ENCODE results near the gene ATF4.

ATF4 gene

DNA sequence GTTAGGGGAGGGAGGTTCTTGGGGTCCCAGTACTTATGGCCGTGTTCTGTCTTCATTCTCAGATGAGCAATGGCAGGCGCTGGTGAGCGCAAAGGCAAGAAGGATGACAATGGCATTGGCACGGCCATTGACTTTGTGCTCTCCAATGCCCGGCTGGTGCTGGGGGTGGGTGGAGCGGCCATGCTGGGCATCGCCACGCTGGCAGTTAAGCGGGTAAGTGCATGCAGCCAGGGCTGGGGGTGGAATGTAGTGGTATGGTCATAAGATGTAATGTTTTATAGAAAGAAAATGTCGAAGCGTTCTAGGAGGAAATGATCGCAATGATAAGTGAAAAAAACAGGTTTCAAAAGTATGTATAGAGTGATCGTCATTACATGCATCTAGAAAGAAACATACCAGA lies 9.1 kb upstream of the ATF4 start:
- Histone ChIP-seq H3K36me3 (ENCODE audit: low read length) (peaks cover 18% of the 10 kb centered on the region; the same call in 1 of the 2 replicates), H3K9ac (ENCODE audit: low read length) (no peak overlapping the region), H3F3A (ENCODE audit: insufficient read depth) (no peaks in the 10 kb centered on the region), H3K9me3 (ENCODE audit: insufficient read depth, low read length) (no peaks in the 10 kb centered on the region), H3K4me3 (ENCODE audit: insufficient read depth, low read length, poor library complexity, severe bottlenecking) (no peak overlapping the region), H3K27ac (ENCODE audit: low read depth, low read length) (no peak overlapping the region), H3K27me3 (ENCODE audit: low read length) (no peaks in the 10 kb centered on the region), H4K20me1 (ENCODE audit: low read depth, low read length) (no peaks in the 10 kb centered on the region; the same call in 1 of the 2 replicates), H3K79me2 (ENCODE audit: insufficient read depth, low read length) (peaks cover 42% of the 10 kb centered on the region), H3K9me2 (replicated peaks; ENCODE audit: insufficient read depth, low read length) (no peaks in the 10 kb centered on the region), H2AFZ (ENCODE audit: low read depth, low read length, severe bottlenecking) (no peak overlapping the region), H3K4me2 (ENCODE audit: low read depth, low read length, poor library complexity, severe bottlenecking) (no peak overlapping the region)
- TF ChIP-seq CTCF (IDR thresholded peaks at IDR 0.05; ENCODE audit: insufficient read depth, low read length, poor library complexity, severe bottlenecking) (no peak), EZH2phosphoT487 (conservative IDR thresholded peaks at IDR 0.05; ENCODE audit: low read length) (no peak)

GRCh38 chr22:39512026-39512425 lies 8.3 kb upstream of the ATF4 start:
- Histone ChIP-seq H2AFZ (ENCODE audit: low read depth, low read length, severe bottlenecking) (no peak overlapping the region), H3K27ac (ENCODE audit: low read depth, low read length) (no peak overlapping the region), H3K4me2 (ENCODE audit: low read depth, low read length, poor library complexity, severe bottlenecking) (no peak overlapping the region), H3K9me3 (ENCODE audit: insufficient read depth, low read length) (no peaks in the 10 kb centered on the region), H3K27me3 (ENCODE audit: low read length) (no peaks in the 10 kb centered on the region), H3F3A (ENCODE audit: insufficient read depth) (peaks cover 5% of the 10 kb centered on the region; the same call in 1 of the 2 replicates), H3K36me3 (ENCODE audit: low read length) (peaks cover 18% of the 10 kb centered on the region; the same call in 1 of the 2 replicates), H3K9ac (ENCODE audit: low read length) (no peak overlapping the region), H3K4me3 (ENCODE audit: insufficient read depth, low read length, poor library complexity, severe bottlenecking) (no peak overlapping the region), H3K79me2 (ENCODE audit: insufficient read depth, low read length) (peaks cover 35% of the 10 kb centered on the region), H4K20me1 (ENCODE audit: low read depth, low read length) (no peaks in the 10 kb centered on the region; the same call in 1 of the 2 replicates), H3K9me2 (replicated peaks; ENCODE audit: insufficient read depth, low read length) (no peaks in the 10 kb centered on the region)
- no peak for TF ChIP-seq CTCF (IDR thresholded peaks at IDR 0.05; ENCODE audit: insufficient read depth, low read length, poor library complexity, severe bottlenecking)
- no peak for TF ChIP-seq EZH2phosphoT487 (conservative IDR thresholded peaks at IDR 0.05; ENCODE audit: low read length)

GRCh38 chr22:39513791-39514190 lies 6.6 kb upstream of the ATF4 start:
- TF ChIP-seq CTCF (IDR thresholded peaks at IDR 0.05; ENCODE audit: insufficient read depth, low read length, poor library complexity, severe bottlenecking) (no peak), EZH2phosphoT487 (conservative IDR thresholded peaks at IDR 0.05; ENCODE audit: low read length) (no peak)
- Histone ChIP-seq H2AFZ (ENCODE audit: low read depth, low read length, severe bottlenecking) (no peak overlapping the region), H3K27me3 (ENCODE audit: low read length) (no peaks in the 10 kb centered on the region), H3K4me3 (ENCODE audit: insufficient read depth, low read length, poor library complexity, severe bottlenecking) (no peak overlapping the region), H4K20me1 (ENCODE audit: low read depth, low read length) (no peaks in the 10 kb centered on the region; the same call in 1 of the 2 replicates), H3K9me2 (replicated peaks; ENCODE audit: insufficient read depth, low read length) (no peaks in the 10 kb centered on the region), H3K9me3 (ENCODE audit: insufficient read depth, low read length) (no peaks in the 10 kb centered on the region), H3K9ac (ENCODE audit: low read length) (no peak overlapping the region), H3F3A (ENCODE audit: insufficient read depth) (peaks cover 22% of the 10 kb centered on the region), H3K4me2 (ENCODE audit: low read depth, low read length, poor library complexity, severe bottlenecking) (no peak overlapping the region), H3K27ac (ENCODE audit: low read depth, low read length) (no peak overlapping the region), H3K79me2 (ENCODE audit: insufficient read depth, low read length) (peaks cover 28% of the 10 kb centered on the region), H3K36me3 (ENCODE audit: low read length) (peaks cover 13% of the 10 kb centered on the region; the same call in 1 of the 2 replicates)

All from SU-DHL-6 (cell line).